Naive thymus-derived CD4-positive, alpha-beta T cell (primary cell): ENCODE data around the gene ZNF135. TPM values are rescaled to one million over a fixed set of nuclear protein-coding genes. Genes with fewer than 3 reads are reported as not detected.

Experiments
- ATAC-seq: fragments of 150-1000 bp; cut with Tn5 transposase; 2 replicates; pipeline ENCODE4 v1.10.0; 2021; ENCODE audit warnings: mild to moderate bottlenecking, moderate library complexity
- CTCF ChIA-PET: fragments of 350-600 bp; sonication (Branson Sonifier 250); formaldehyde crosslinking; loops from one replicate; lab custom pipeline; 2021; ENCODE audit warnings: antibody characterized with exemption; lab: Charles Lee
- POLR2A ChIA-PET: fragments of 350-600 bp; sonication (Branson Sonifier 250); formaldehyde crosslinking; loops from one replicate; lab custom pipeline; 2021; ENCODE audit warnings: antibody characterized with exemption, inconsistent platforms; lab: Charles Lee
- DNase-seq, 9 donors: peaks; one replicate each; pipeline versions ENCODE4 v3.0.0 to v3.0.0-alpha.2; 2020 to 2022; ENCODE audit warnings: mixed read lengths in 1 of 9
- H3K27ac ChIP-seq: one replicate; pipeline ENCODE4 v1.7.0; 2013; ENCODE audit warnings: mild to moderate bottlenecking, low read depth, low read length, moderate library complexity
- H3K27me3 ChIP-seq, 2 donors: one replicate each; pipeline ENCODE4 v1.7.0; 2013; ENCODE audit warnings: low read length in 2 of 2, mild to moderate bottlenecking in 2 of 2, moderate library complexity in 2 of 2; ENCODE audit not compliant: control insufficient read depth in 2 of 2, insufficient read depth in 2 of 2
- H3K36me3 ChIP-seq, 3 experiments: 1 replicate in 2 of 3; 2 replicates in 1 of 3; pipeline ENCODE4 v1.7.0; 2013; ENCODE audit warnings: low read length in 3 of 3, mild to moderate bottlenecking in 3 of 3, moderate library complexity in 1 of 3; ENCODE audit not compliant: insufficient read depth in 3 of 3, control insufficient read depth in 2 of 3
- H3K4me1 ChIP-seq, 2 donors: one replicate each; pipeline ENCODE4 v1.7.0; 2013; ENCODE audit warnings: low read length in 2 of 2, mild to moderate bottlenecking in 2 of 2, moderate library complexity in 1 of 2; ENCODE audit not compliant: control insufficient read depth in 2 of 2, insufficient read depth in 2 of 2
- H3K4me3 ChIP-seq: 2 replicates; pipeline ENCODE4 v1.7.0; 2013; ENCODE audit warnings: mild to moderate bottlenecking, low read length
- H3K9me3 ChIP-seq, 3 experiments: 1 replicate in 2 of 3; 2 replicates in 1 of 3; pipeline ENCODE4 v1.7.0; 2013; ENCODE audit warnings: low read length in 3 of 3; ENCODE audit not compliant: control insufficient read depth in 2 of 3
- H3K27ac Mint-ChIP-seq, 9 donors: one replicate each; pipeline ENCODE4 v1.8.0; 2020 to 2022; ENCODE audit warnings: mixed read lengths in 9 of 9, mild to moderate bottlenecking in 8 of 9, moderate library complexity in 5 of 9, inconsistent platforms in 2 of 9
- H3K27me3 Mint-ChIP-seq, 5 donors: one replicate each; pipeline ENCODE4 v1.8.0; 2021 to 2022; ENCODE audit warnings: mixed read lengths in 5 of 5, mild to moderate bottlenecking in 1 of 5
- H3K36me3 Mint-ChIP-seq, 5 donors: one replicate each; pipeline ENCODE4 v1.8.0; 2020 to 2022; ENCODE audit warnings: mixed read lengths in 5 of 5, mild to moderate bottlenecking in 3 of 5, inconsistent platforms in 1 of 5
- H3K4me1 Mint-ChIP-seq, 7 donors: one replicate each; pipeline ENCODE4 v1.8.0; 2020 to 2022; ENCODE audit warnings: mixed read lengths in 7 of 7, mild to moderate bottlenecking in 3 of 7, inconsistent platforms in 1 of 7
- H3K4me3 Mint-ChIP-seq, 10 donors: one replicate each; pipeline ENCODE4 v1.8.0; 2020 to 2022; ENCODE audit warnings: mild to moderate bottlenecking in 10 of 10, mixed read lengths in 10 of 10, moderate library complexity in 6 of 10, inconsistent platforms in 2 of 10
- H3K9me3 Mint-ChIP-seq, 11 donors: one replicate each; pipeline ENCODE4 v1.8.0; 2020 to 2022; ENCODE audit warnings: mixed read lengths in 11 of 11, mild to moderate bottlenecking in 4 of 11, inconsistent platforms in 1 of 11, moderate library complexity in 1 of 11
- intact Hi-C, 2 donors: fragments of 100-400 bp; cut with micrococcal nuclease; formaldehyde crosslinking; loops; one replicate each; pipeline ENCODE4 v1.15.1; 2023
- polyA plus RNA-seq, 2 donors: library from polyadenylated mRNA; unstranded; fragments of 300-500 nt; fragmentation: Illumina TruSeq; gene quantifications; one replicate each; pipeline ENCODE4 v1.2.3, GENCODE V29; 2021
- total RNA-seq, 6 experiments: library from RNA in 5 of 6; stranded (reverse) in 5 of 6; gene quantifications; 1 replicate in 5 of 6; 2 replicates in 1 of 6; pipeline ENCODE4 v1.2.3 and lab custom pipeline; 2021 to 2026

ZNF135 gene
- total and polyA plus RNA-seq, 7 experiments from 2014 or later = 0.07 to 3.3 (median 2.5) TPM

GRCh38 chr19:58117841-58118575 lies 58.9 kb downstream of the ZNF135 start:
- Histone ChIP-seq H3K27ac (no peak overlapping the region), H3K27me3 (no peaks in the 10 kb centered on the region), H3K4me1 (no peaks in the 10 kb centered on the region), H3K36me3 (no peaks in the 10 kb centered on the region), H3K4me3 (no peak overlapping the region), H3K9me3 (peaks cover 7 to 83% (median 29%) of the 10 kb centered on the region in 3 experiments)
- Mint-ChIP-seq H3K9me3 (peaks cover 16 to 98% (median 77%) of the 10 kb centered on the region in 11 donors), H3K36me3 (peaks cover 17 to 56% (median 26%) of the 10 kb centered on the region in 5 donors), H3K4me1 (peaks cover 0 to 8% (median 0%) of the 10 kb centered on the region in 7 donors), H3K27me3 (peaks cover 0 to 40% (median 18%) of the 10 kb centered on the region in 5 donors), H3K27ac (peak overlapping the region in 2 of 9 donors; percentile 18 to 20), H3K4me3 (peak overlapping the region in 2 of 10 donors; percentile 36 to 72)
- ChIA-PET POLR2A (no interaction called here), CTCF (no interaction called here)
- ATAC-seq (no peak), DNase-seq (no peak)
- intact Hi-C loops = no loop called here

- no peak overlapping the region for H3K4me3 ChIP-seq
These were observed 60.1 kb downstream of the ZNF135 start for GRCh38 chr19:58118979-58119733.

More at GRCh38 chr19:58118979-58119733, 60.1 kb downstream of the ZNF135 start:
- Histone ChIP-seq H3K36me3 (no peaks in the 10 kb centered on the region), H3K27me3 (no peaks in the 10 kb centered on the region), H3K27ac (no peak overlapping the region), H3K9me3 (peaks cover 7 to 85% (median 40%) of the 10 kb centered on the region in 3 experiments), H3K4me1 (no peaks in the 10 kb centered on the region)
- ChIA-PET POLR2A (no interaction called here), CTCF (no interaction called here)
- intact Hi-C loops = no loop called here
- peaks cover 16 to 98% (median 79%) of the 10 kb centered on the region in 11 donors for H3K9me3 Mint-ChIP-seq
- ATAC-seq = no peak
- peaks cover 0 to 8% (median 0%) of the 10 kb centered on the region in 7 donors for H3K4me1 Mint-ChIP-seq
- H3K27ac Mint-ChIP-seq = no peak overlapping the region
- peak overlapping the region in 4 of 10 donors; percentile 21 to 44 (median 32) for H3K4me3 Mint-ChIP-seq
- no peak for DNase-seq
- peaks cover 0 to 40% (median 18%) of the 10 kb centered on the region in 5 donors for H3K27me3 Mint-ChIP-seq
- peaks cover 17 to 60% (median 31%) of the 10 kb centered on the region in 5 donors for H3K36me3 Mint-ChIP-seq

Other genes starting within 250 kb of the ZNF135 start
- gene ZNF552, start 244.4 kb upstream of the ZNF135 start, total RNA-seq = 10 to 100 TPM; 10.6 to 21.9 (median 16.3) TPM
- gene ZNF552, start 244.4 kb upstream of the ZNF135 start, polyA plus RNA-seq = 10 to 100 TPM; 10.9 to 16.5 TPM
- gene ZNF587B, start 229.0 kb upstream of the ZNF135 start, total RNA-seq = 10 to 100 TPM; 18.9 to 32.3 (median 24.0) TPM
- gene ZNF587B, start 229.0 kb upstream of the ZNF135 start, polyA plus RNA-seq = 1 to 10 TPM; 1.7 to 2.9 TPM
- gene ZNF587, start 209.4 kb upstream of the ZNF135 start, total RNA-seq = 10 to 100 TPM; 46.9 to 65.1 (median 48.8) TPM
- gene ZNF587, start 209.4 kb upstream of the ZNF135 start, polyA plus RNA-seq = 1 to 10 TPM; 4.2 to 6.4 TPM
- 10 to 100 TPM; 12.7 to 56.9 (median 32.7) TPM for gene ZNF814, start 170.2 kb upstream of the ZNF135 start, total RNA-seq
- gene ZNF814, start 170.2 kb upstream of the ZNF135 start, polyA plus RNA-seq = 10 to 100 TPM; 22.2 to 25.7 TPM
- gene ZNF417, start 142.7 kb upstream of the ZNF135 start, total RNA-seq = 10 to 100 TPM; 21.6 to 44.7 (median 28.1) TPM
- gene ZNF417, start 142.7 kb upstream of the ZNF135 start, polyA plus RNA-seq = 1 to 10 TPM; 2.6 to 8.5 TPM
- 1 to 10 TPM; 2.1 to 7.7 (median 6.0) TPM for gene ZNF418, start 123.9 kb upstream of the ZNF135 start, total RNA-seq
- 1 to 10 TPM; 1.8 to 2.2 TPM for gene ZNF418, start 123.9 kb upstream of the ZNF135 start, polyA plus RNA-seq
- 10 to 100 TPM in 3 of 5 experiments, 1 to 10 TPM in 2; 5.2 to 13.8 (median 11.8) TPM for gene ZNF256, start 111.6 kb upstream of the ZNF135 start, total RNA-seq
- gene ZNF256, start 111.6 kb upstream of the ZNF135 start, polyA plus RNA-seq = 1 to 10 TPM; 4.0 to 6.1 TPM
- gene C19orf18, start 84.7 kb upstream of the ZNF135 start, total RNA-seq = 1 to 10 TPM in 3 of 5 experiments, under 1 TPM in 1, not detected in 1; 0.44 to 2.0 (median 1.5) TPM
- not detected for gene C19orf18, start 84.7 kb upstream of the ZNF135 start, polyA plus RNA-seq
- gene ZNF606, start 56.5 kb upstream of the ZNF135 start, total RNA-seq = 10 to 100 TPM; 11.9 to 37.5 (median 15.3) TPM
- gene ZNF606, start 56.5 kb upstream of the ZNF135 start, polyA plus RNA-seq = 10 to 100 TPM in 1 of 2 donors, 1 to 10 TPM in 1; 9.4 to 11.3 TPM
- gene ZSCAN1, start 25.3 kb upstream of the ZNF135 start, total RNA-seq = not detected
- gene ZSCAN1, start 25.3 kb upstream of the ZNF135 start, polyA plus RNA-seq = not detected
- 100 to 1,000 TPM in 1 of 5 experiments, 10 to 100 TPM in 3, 1 to 10 TPM in 1; 8.2 to 100 (median 78.1) TPM for gene ZSCAN18, start 38.9 kb downstream of the ZNF135 start, total RNA-seq
- 10 to 100 TPM; 17.9 to 30.7 TPM for gene ZSCAN18, start 38.9 kb downstream of the ZNF135 start, polyA plus RNA-seq
- 10 to 100 TPM in 3 of 5 experiments, 1 to 10 TPM in 2; 2.8 to 17.1 (median 15.1) TPM for gene ZNF329, start 91.5 kb downstream of the ZNF135 start, total RNA-seq
- gene ZNF329, start 91.5 kb downstream of the ZNF135 start, polyA plus RNA-seq = 10 to 100 TPM in 1 of 2 donors, 1 to 10 TPM in 1; 8.2 to 12.6 TPM
- gene ZNF274, start 123.8 kb downstream of the ZNF135 start, total RNA-seq = 10 to 100 TPM; 20.1 to 91.1 (median 52.7) TPM
- 10 to 100 TPM; 41.7 to 53.9 TPM for gene ZNF274, start 123.8 kb downstream of the ZNF135 start, polyA plus RNA-seq
- 10 to 100 TPM; 19.7 to 60.7 (median 42.1) TPM for gene ZNF544, start 169.6 kb downstream of the ZNF135 start, total RNA-seq
- gene ZNF544, start 169.6 kb downstream of the ZNF135 start, polyA plus RNA-seq = 10 to 100 TPM; 21.6 to 30.8 TPM
- gene ZNF8, start 219.7 kb downstream of the ZNF135 start, total RNA-seq = 10 to 100 TPM in 2 of 5 experiments, 1 to 10 TPM in 3; 5.2 to 10.5 (median 10.0) TPM
- gene ZNF8, start 219.7 kb downstream of the ZNF135 start, polyA plus RNA-seq = 1 to 10 TPM in 1 of 2 donors, under 1 TPM in 1; 0.97 to 1.4 TPM
- gene ERVK3-1, start 246.1 kb downstream of the ZNF135 start, total RNA-seq = 100 to 1,000 TPM in 2 of 5 experiments, 10 to 100 TPM in 3; 59.7 to 122 (median 65.4) TPM
- gene ERVK3-1, start 246.1 kb downstream of the ZNF135 start, polyA plus RNA-seq = 10 to 100 TPM; 68.2 to 88.7 TPM